Fibroblast of lung (primary cell): ENCODE results near the gene TRIP6. TPM values are rescaled to one million over a fixed set of nuclear protein-coding genes. Genes with fewer than 3 reads are reported as not detected.
"Not testable (repeated sequence)": the region's sequence is repeated elsewhere in the genome, so short reads cannot be mapped to it uniquely, and the experiment has no call there.

Experiments used
- DNase-seq, 2 donors: peaks; one replicate each; pipeline versions ENCODE4 v3.0.0 to v3.0.0-alpha.2; 2010; ENCODE audit warnings: low read depth in 2 of 2
- H2AFZ ChIP-seq: 2 replicates; pipeline ENCODE4 v1.5.1; 2012; ENCODE audit warnings: low read length, control low read depth, inconsistent platforms
- H3K27ac ChIP-seq: 2 replicates; pipeline ENCODE4 v1.5.1; 2011; ENCODE audit warnings: low read length, control low read depth; ENCODE audit not compliant: insufficient read depth
- H3K27me3 ChIP-seq: 2 replicates; pipeline ENCODE4 v1.5.1; 2011; ENCODE audit warnings: mild to moderate bottlenecking, low read length; ENCODE audit not compliant: control insufficient read depth, insufficient read depth
- H3K36me3 ChIP-seq: 2 replicates; pipeline ENCODE4 v1.5.1; 2011; ENCODE audit warnings: low read length; ENCODE audit not compliant: control insufficient read depth, insufficient read depth
- H3K4me1 ChIP-seq: 2 replicates; pipeline ENCODE4 v1.5.1; 2011; ENCODE audit warnings: low read length; ENCODE audit not compliant: control insufficient read depth, insufficient read depth; ENCODE audit errors: extremely low read depth
- H3K4me2 ChIP-seq: 2 replicates; pipeline ENCODE4 v1.5.1; 2011; ENCODE audit warnings: low read length, control low read depth; ENCODE audit not compliant: insufficient read depth; ENCODE audit errors: extremely low read depth
- H3K4me3 ChIP-seq, 4 experiments: fragments of 200-600 bp in 1 of 4; sonication (generic) in 1 of 4; replicated peaks in 1 of 4; 2 replicates each; pipeline ENCODE4 v1.5.1; 2011 to 2016; ENCODE audit warnings: low read length in 4 of 4, low read depth in 3 of 4, mild to moderate bottlenecking in 3 of 4, control low read depth in 2 of 4, inconsistent platforms in 1 of 4, mixed read lengths in 1 of 4; ENCODE audit not compliant: insufficient read depth in 1 of 4; ENCODE audit errors: control extremely low read depth in 1 of 4
- H3K79me2 ChIP-seq: 2 replicates; pipeline ENCODE4 v1.5.1; 2012; ENCODE audit warnings: mild to moderate bottlenecking, low read length, inconsistent platforms; ENCODE audit not compliant: control insufficient read depth, insufficient read depth
- H3K9ac ChIP-seq: 2 replicates; pipeline ENCODE4 v1.5.1; 2011; ENCODE audit warnings: mild to moderate bottlenecking, low read length, control low read depth; ENCODE audit not compliant: insufficient read depth
- H3K9me3 ChIP-seq: 2 replicates; pipeline ENCODE4 v1.5.1; 2012; ENCODE audit warnings: low read depth, low read length; ENCODE audit not compliant: control insufficient read depth, insufficient read depth
- H4K20me1 ChIP-seq: 2 replicates; pipeline ENCODE4 v1.5.1; 2011; ENCODE audit warnings: low read length; ENCODE audit not compliant: control insufficient read depth, insufficient read depth; ENCODE audit errors: extremely low read depth
- EZH2 ChIP-seq: IDR thresholded peaks from 2 replicates; pipeline ENCODE4 v1.5.1; 2012; ENCODE audit warnings: low read length, control low read depth, mild to moderate bottlenecking; ENCODE audit errors: missing control alignments
- polyA plus RNA-seq, 2 donors: library from polyadenylated mRNA; depleted of rRNA in 1 of 2; stranded (reverse) in 1 of 2; unstranded in 1 of 2; fragments of >200 nt; gene quantifications; 2 replicates each; pipeline ENCODE4 v1.2.1, GENCODE V29; 2011 to 2012; ENCODE audit warnings: missing spikeins in 1 of 2
- total RNA-seq: library from RNA; depleted of rRNA; stranded (reverse); fragments of >200 nt; gene quantifications from 2 replicates; pipeline ENCODE4 v1.2.1, GENCODE V29; 2014
- TF ChIP-seq, protein P1 (sequence below), 2 donors: IDR thresholded peaks in 1 of 2; conservative IDR thresholded peaks in 1 of 2; 1 replicate in 1 of 2; 2 replicates in 1 of 2; pipeline ENCODE4 v1.5.1; 2011 to 2012; ENCODE audit warnings: low read length in 2 of 2, control low read depth in 1 of 2, inconsistent platforms in 1 of 2, low read depth in 1 of 2, mild to moderate bottlenecking in 1 of 2

The TRIP6 gene
- total and polyA plus RNA-seq, 2 donors (not counting 1 experiment from before 2014, with no cell fraction given): 76.2 to 96.1 TPM

DNA sequence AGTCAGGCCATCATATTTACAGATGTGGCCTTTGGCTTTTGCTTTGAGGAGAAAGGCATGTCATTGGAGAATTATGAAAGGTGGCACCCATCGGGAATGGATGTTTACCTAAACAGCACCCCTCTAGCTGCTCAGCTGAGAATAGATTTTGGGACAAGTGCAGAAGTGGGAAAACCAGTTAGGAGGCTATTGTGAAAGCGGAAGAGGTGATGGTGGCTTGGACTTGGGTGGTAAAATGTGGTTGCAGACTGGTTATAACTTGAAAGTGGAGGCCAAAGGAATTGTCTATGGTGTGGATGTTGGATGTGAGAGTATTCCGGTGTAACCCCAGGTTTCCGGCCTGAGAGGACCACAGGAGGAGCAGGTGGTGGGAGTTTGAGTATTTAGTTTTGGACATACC is 19.8 kb upstream of the TRIP6 start:
- Histone ChIP-seq H3K27me3 (no peaks in the 10 kb centered on the region), H3K4me2 (no peak overlapping the region), H3K4me3 (no peak overlapping the region), H3K79me2 (no peaks in the 10 kb centered on the region), H3K9me3 (no peaks in the 10 kb centered on the region), H3K4me1 (peaks cover 4% of the 10 kb centered on the region), H2AFZ (no peak overlapping the region), H3K27ac (no peak overlapping the region), H4K20me1 (no peaks in the 10 kb centered on the region), H3K36me3 (no peaks in the 10 kb centered on the region), H3K9ac (no peak overlapping the region)
- DNase-seq: no peak
- TF ChIP-seq, protein P1, sequence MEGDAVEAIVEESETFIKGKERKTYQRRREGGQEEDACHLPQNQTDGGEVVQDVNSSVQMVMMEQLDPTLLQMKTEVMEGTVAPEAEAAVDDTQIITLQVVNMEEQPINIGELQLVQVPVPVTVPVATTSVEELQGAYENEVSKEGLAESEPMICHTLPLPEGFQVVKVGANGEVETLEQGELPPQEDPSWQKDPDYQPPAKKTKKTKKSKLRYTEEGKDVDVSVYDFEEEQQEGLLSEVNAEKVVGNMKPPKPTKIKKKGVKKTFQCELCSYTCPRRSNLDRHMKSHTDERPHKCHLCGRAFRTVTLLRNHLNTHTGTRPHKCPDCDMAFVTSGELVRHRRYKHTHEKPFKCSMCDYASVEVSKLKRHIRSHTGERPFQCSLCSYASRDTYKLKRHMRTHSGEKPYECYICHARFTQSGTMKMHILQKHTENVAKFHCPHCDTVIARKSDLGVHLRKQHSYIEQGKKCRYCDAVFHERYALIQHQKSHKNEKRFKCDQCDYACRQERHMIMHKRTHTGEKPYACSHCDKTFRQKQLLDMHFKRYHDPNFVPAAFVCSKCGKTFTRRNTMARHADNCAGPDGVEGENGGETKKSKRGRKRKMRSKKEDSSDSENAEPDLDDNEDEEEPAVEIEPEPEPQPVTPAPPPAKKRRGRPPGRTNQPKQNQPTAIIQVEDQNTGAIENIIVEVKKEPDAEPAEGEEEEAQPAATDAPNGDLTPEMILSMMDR (conservative IDR thresholded peaks at IDR 0.05 in 1 of 2, IDR thresholded peaks at IDR 0.05 in 1 of 2; ENCODE audit: low read depth in 1 of 2, low read length in 2 of 2): no peak
- TF ChIP-seq EZH2: no peak

DNA sequence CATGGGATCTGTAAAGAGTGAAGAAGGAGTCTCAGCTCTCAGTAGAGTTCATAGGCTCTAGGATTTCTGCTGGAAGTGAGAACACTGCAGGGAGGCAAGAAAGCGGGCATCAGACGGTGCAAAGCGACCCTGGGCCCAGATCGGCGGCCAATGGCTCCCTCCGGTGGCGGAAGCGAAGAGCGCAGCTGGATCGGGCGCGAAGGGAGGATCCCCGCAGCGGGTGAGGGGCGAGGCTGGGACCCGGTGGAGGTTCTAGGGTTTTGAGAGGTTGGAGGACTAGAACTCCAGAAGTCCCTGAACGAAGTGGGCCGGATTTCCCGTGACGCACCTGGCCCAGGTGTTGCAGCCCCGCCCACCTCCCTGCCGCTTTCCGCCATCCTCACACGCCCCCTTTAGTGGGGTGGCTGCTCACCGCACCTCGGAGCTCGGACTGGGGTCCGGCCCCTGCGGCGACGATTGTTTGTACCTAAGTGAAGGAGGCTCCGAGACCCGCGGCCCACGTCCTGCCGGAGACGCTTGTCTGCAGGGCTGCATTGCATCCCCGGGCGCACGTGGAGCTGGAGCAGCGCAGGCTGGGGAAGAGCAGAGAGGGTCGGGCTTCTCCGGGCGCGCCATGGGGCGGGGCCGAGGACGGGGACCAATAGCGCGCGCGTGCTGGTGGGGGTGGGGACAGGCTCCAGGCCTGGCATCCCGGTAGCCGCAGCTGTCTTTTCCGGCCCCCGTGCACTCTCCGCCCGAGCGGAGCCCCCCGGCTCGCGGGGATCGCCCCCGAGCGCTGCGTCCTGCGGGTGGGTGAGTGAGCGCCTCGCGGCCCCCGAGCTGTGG is 14.9 kb upstream of the TRIP6 start, which contains the start of gene SLC12A9:
Gene SLC12A9, plus strand, starts transcription at position 666 of the 825 bp plus-strand sequence. CDS start 1,485 bp downstream, outside the sequence.
- Histone ChIP-seq H3K9me3 (no peaks in the 10 kb centered on the region), H3K9ac (peak within 1 kb of the TSS; percentile 46), H4K20me1 (no peaks in the 10 kb centered on the region), H3K27ac (no peak within 1 kb of the TSS), H3K79me2 (peaks cover 2% of the 10 kb centered on the region), H3K4me1 (peaks cover 4% of the 10 kb centered on the region), H2AFZ (peak within 1 kb of the TSS; percentile 78), H3K4me3 (peak within 1 kb of the TSS; percentile 49 to 83 (median 54)), H3K36me3 (peaks cover 5% of the 10 kb centered on the region), H3K4me2 (peak within 1 kb of the TSS; percentile 92), H3K27me3 (no peaks in the 10 kb centered on the region)
- TF ChIP-seq, protein P1 (conservative IDR thresholded peaks at IDR 0.05 in 1 of 2, IDR thresholded peaks at IDR 0.05 in 1 of 2; ENCODE audit: low read depth in 1 of 2, low read length in 2 of 2): peak; percentile 83 to 91
- TF ChIP-seq EZH2: no peak
- peak; percentile 86 to 88 for DNase-seq

DNA sequence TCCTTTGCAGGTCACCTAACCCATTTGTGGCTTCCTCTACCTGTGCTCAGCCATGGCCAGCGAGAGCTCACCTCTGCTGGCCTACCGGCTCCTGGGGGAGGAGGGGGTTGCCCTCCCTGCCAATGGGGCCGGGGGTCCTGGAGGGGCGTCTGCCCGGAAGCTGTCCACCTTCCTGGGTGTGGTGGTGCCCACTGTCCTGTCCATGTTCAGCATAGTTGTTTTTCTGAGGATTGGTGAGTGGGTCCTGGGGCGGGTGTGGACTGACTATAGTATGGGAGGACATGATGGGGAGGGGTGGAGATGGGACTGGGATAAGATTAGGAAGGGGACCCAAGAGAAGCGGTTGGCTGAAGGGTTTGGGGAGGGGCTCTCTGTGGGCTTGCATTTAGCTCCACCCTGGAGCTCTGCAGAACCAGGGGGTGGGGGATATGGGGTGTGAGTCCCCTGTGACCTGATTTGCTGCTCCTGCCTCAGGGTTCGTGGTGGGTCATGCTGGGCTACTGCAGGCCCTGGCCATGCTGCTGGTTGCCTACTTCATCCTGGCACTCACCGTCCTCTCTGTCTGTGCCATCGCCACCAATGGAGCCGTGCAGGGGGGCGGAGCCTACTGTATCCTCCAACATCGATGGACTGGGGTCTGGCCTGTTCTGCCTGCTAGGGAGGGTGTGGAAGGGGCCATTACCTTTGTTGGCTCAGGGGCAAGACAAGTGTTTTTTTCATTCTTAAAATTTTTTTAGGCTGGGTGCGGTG is 12.9 kb upstream of the TRIP6 start:
- Histone ChIP-seq H3K27me3 (no peaks in the 10 kb centered on the region), H3K36me3 (peaks cover 5% of the 10 kb centered on the region), H3K4me3 (no peak overlapping the region), H3K9ac (no peak overlapping the region), H3K79me2 (peaks cover 2% of the 10 kb centered on the region), H3K27ac (no peak overlapping the region), H4K20me1 (no peaks in the 10 kb centered on the region), H3K4me2 (no peak overlapping the region), H3K4me1 (peaks cover 4% of the 10 kb centered on the region), H2AFZ (no peak overlapping the region), H3K9me3 (no peaks in the 10 kb centered on the region)
- DNase-seq: no peak
- TF ChIP-seq, protein P1 (conservative IDR thresholded peaks at IDR 0.05 in 1 of 2, IDR thresholded peaks at IDR 0.05 in 1 of 2; ENCODE audit: low read depth in 1 of 2, low read length in 2 of 2): no peak
- TF ChIP-seq EZH2: no peak

DNA sequence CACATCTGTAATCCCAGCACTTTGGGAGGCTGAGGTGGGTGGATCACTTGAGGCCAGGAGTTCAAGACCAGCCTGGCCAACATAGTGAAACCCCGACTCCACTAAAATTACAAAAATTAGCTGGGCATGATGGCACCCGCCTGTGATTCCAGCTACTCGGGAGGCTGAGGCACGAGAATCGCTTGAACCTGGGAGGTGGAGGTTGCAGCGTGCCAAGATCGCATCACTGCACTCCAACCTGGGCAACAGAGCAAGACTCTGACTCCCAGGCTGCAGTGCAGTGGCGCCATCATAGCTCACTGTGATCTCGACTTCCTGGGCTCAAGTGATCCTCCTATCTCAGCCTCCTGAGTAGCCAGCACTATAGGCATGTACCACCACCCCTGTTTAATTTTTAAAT is 12.3 kb upstream of the TRIP6 start:
- not testable (repeated sequence) for H3K27me3 ChIP-seq, H3K4me3 ChIP-seq, H3K27ac ChIP-seq, H3K79me2 ChIP-seq, H4K20me1 ChIP-seq, H2AFZ ChIP-seq, H3K4me1 ChIP-seq, H3K4me2 ChIP-seq, DNase-seq, H3K9me3 ChIP-seq, H3K36me3 ChIP-seq, H3K9ac ChIP-seq
